Keratinocyte (primary cell): ENCODE measurements around the gene BRI3BP. TPM values are rescaled to one million over a fixed set of nuclear protein-coding genes. Genes with fewer than 3 reads are reported as not detected.

ENCODE experiments used
- DNase-seq: peaks from one replicate; pipeline ENCODE4 v3.0.0-alpha.2; 2011; ENCODE audit warnings: low read depth, missing footprints, low spot score
- FAIRE-seq: peaks from 2 replicates; lab custom pipeline; 2011; peaks lifted over from hg19 to GRCh38; lab: Jason Lieb, UNC
- H2AFZ ChIP-seq: 2 replicates; pipeline ENCODE4 v1.6.0; 2012; ENCODE audit warnings: low read length, control low read depth, inconsistent platforms; ENCODE audit not compliant: control insufficient read depth
- H3K27ac ChIP-seq: 2 replicates; pipeline ENCODE4 v1.5.1; 2011; ENCODE audit warnings: low read length; ENCODE audit not compliant: control insufficient read depth, insufficient read depth
- H3K27me3 ChIP-seq: 3 replicates; pipeline ENCODE4 v1.6.0; 2011; ENCODE audit warnings: low read length; ENCODE audit not compliant: control insufficient read depth, insufficient read depth; ENCODE audit errors: extremely low read depth
- H3K36me3 ChIP-seq, 2 experiments: 2 replicates in 1 of 2; 3 replicates in 1 of 2; pipeline ENCODE4 v1.5.1; 2011; ENCODE audit warnings: low read length in 2 of 2, mild to moderate bottlenecking in 1 of 2; ENCODE audit not compliant: control insufficient read depth in 2 of 2, insufficient read depth in 2 of 2; ENCODE audit errors: extremely low read depth in 1 of 2
- H3K4me1 ChIP-seq: 3 replicates; pipeline ENCODE4 v1.5.1; 2011; ENCODE audit warnings: low read length; ENCODE audit not compliant: control insufficient read depth, insufficient read depth; ENCODE audit errors: extremely low read depth
- H3K4me2 ChIP-seq: 3 replicates; pipeline ENCODE4 v1.6.0; 2011; ENCODE audit warnings: low read depth, low read length; ENCODE audit not compliant: control insufficient read depth, insufficient read depth; ENCODE audit errors: extremely low read depth
- H3K4me3 ChIP-seq, 3 experiments: fragments of 200-600 bp in 1 of 3; sonication (generic) in 1 of 3; 2 replicates in 2 of 3; 3 replicates in 1 of 3; pipeline ENCODE4 v1.5.1; 2011 to 2016; ENCODE audit warnings: low read length in 3 of 3, mild to moderate bottlenecking in 3 of 3, control low read depth in 2 of 3, inconsistent platforms in 1 of 3, low read depth in 1 of 3, mixed read lengths in 1 of 3, mixed run types in 1 of 3, moderate library complexity in 1 of 3; ENCODE audit not compliant: control insufficient read depth in 2 of 3, insufficient read depth in 2 of 3; ENCODE audit errors: extremely low read depth in 1 of 3
- H3K79me2 ChIP-seq: 2 replicates; pipeline ENCODE4 v1.6.0; 2012; ENCODE audit warnings: low read length; ENCODE audit not compliant: control insufficient read depth, insufficient read depth
- H3K9ac ChIP-seq: 3 replicates; pipeline ENCODE4 v1.6.0; 2011; ENCODE audit warnings: low read length; ENCODE audit not compliant: control insufficient read depth, insufficient read depth; ENCODE audit errors: extremely low read depth
- H3K9me1 ChIP-seq: 3 replicates; pipeline ENCODE4 v1.6.0; 2011; ENCODE audit warnings: low read length; ENCODE audit not compliant: control insufficient read depth, insufficient read depth; ENCODE audit errors: extremely low read depth
- H3K9me3 ChIP-seq: 2 replicates; pipeline ENCODE4 v1.5.1; 2012; ENCODE audit warnings: low read depth, low read length; ENCODE audit not compliant: control insufficient read depth
- H4K20me1 ChIP-seq: 3 replicates; pipeline ENCODE4 v1.6.0; 2011; ENCODE audit warnings: low read length; ENCODE audit not compliant: control insufficient read depth, insufficient read depth; ENCODE audit errors: extremely low read depth
- EZH2 ChIP-seq: IDR thresholded peaks from one replicate; pipeline ENCODE4 v1.6.1; 2012; ENCODE audit warnings: inconsistent platforms, mild to moderate bottlenecking, low read length, moderate library complexity
- dilution Hi-C: fragments of 300-500 bp; cut with MboI; formaldehyde crosslinking; loops from one replicate; pipeline ENCODE4 v1.7.0; 2020; ENCODE audit warnings: low sequenced_read_pairs; ENCODE audit not compliant: extremely low pct_ligation_motif_present
- polyA plus RNA-seq, 5 experiments: library from polyadenylated mRNA; depleted of rRNA in 3 of 5; stranded (reverse) in 3 of 5; stranded (forward) in 1 of 5; unstranded in 1 of 5; fragments of >200 nt; gene quantifications; 1 replicate in 1 of 5; 2 replicates in 3 of 5; 3 replicates in 1 of 5; pipeline versions ENCODE4 v1.2.1 to v1.2.3, GENCODE V29; 2011 to 2012; ENCODE audit warnings: missing spikeins in 2 of 5, low read depth in 1 of 5, low replicate concordance in 1 of 5
- TF ChIP-seq, protein P1 (sequence below), 3 experiments: IDR thresholded peaks in 1 of 3; conservative IDR thresholded peaks in 1 of 3; optimal IDR thresholded peaks in 1 of 3; 2 replicates in 2 of 3; 3 replicates in 1 of 3; pipeline versions ENCODE3 to v1.5.1; 2011; ENCODE audit warnings: low read length in 3 of 3, mild to moderate bottlenecking in 3 of 3, moderate library complexity in 2 of 3, control low read depth in 1 of 3, inconsistent platforms in 1 of 3; ENCODE audit not compliant: insufficient read depth in 2 of 3; ENCODE audit errors: extremely low read depth in 1 of 3

Gene BRI3BP
- polyA plus RNA-seq, 1 donor (not counting 4 experiments of a cell fraction or from before 2014, with no cell fraction given) = 11.6 TPM

DNA sequence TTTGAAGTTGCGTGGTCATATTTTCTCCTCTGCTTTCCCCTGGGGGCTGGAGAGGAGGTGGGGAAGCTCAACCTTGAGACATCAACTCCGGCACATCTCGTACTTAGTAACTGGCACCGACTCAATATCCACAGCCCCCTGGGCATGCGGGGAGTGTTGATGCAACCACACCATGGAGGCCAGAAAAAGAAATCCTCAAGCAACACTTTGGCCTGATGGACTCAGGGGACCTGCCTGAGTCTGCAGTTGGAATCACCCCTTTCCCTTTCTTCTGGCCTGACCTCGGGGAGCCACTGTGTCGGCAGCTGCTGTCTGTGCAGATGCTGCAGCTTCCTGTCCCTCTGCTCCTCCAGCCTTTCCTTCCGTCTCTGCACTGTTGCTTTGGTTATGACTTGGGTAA, 60.4 kb downstream of the BRI3BP start:
- dilution Hi-C loops = no loop called here
- FAIRE-seq = no peak
- no peak overlapping the region for H2AFZ ChIP-seq

DNA sequence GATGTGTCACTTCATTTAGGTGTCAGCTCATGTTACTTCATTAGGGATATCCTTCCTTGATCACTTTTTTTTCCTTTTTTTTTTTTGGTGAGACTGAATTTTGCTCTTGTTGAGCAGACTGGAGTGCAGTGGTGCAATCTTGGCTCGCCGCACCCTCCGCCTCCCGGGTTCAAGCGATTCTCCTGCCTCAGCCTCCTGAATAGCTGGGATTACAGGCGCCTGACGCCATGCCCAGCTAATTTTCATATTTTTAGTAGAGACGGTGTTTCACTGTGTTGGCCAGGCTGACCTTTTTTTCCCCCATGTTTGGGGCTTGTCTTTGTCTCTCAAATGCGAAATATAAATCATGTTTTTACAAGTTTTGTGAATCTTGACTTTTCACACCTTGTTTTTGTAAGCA, 62.1 kb downstream of the BRI3BP start:
- no peaks in the 10 kb centered on the region for H3K36me3 ChIP-seq
- no peak for DNase-seq
- H3K27me3 ChIP-seq = no peaks in the 10 kb centered on the region
- H4K20me1 ChIP-seq = no peaks in the 10 kb centered on the region
- dilution Hi-C loops = no loop called here
- H3K27ac ChIP-seq = no peak overlapping the region
- H3K9me3 ChIP-seq = no peaks in the 10 kb centered on the region
- H3K4me2 ChIP-seq = no peak overlapping the region
- no peaks in the 10 kb centered on the region for H3K9me1 ChIP-seq
- no peak overlapping the region for H3K9ac ChIP-seq
- H3K4me1 ChIP-seq = no peaks in the 10 kb centered on the region
- no peak for FAIRE-seq
- H3K79me2 ChIP-seq = no peaks in the 10 kb centered on the region
- TF ChIP-seq, protein P1, sequence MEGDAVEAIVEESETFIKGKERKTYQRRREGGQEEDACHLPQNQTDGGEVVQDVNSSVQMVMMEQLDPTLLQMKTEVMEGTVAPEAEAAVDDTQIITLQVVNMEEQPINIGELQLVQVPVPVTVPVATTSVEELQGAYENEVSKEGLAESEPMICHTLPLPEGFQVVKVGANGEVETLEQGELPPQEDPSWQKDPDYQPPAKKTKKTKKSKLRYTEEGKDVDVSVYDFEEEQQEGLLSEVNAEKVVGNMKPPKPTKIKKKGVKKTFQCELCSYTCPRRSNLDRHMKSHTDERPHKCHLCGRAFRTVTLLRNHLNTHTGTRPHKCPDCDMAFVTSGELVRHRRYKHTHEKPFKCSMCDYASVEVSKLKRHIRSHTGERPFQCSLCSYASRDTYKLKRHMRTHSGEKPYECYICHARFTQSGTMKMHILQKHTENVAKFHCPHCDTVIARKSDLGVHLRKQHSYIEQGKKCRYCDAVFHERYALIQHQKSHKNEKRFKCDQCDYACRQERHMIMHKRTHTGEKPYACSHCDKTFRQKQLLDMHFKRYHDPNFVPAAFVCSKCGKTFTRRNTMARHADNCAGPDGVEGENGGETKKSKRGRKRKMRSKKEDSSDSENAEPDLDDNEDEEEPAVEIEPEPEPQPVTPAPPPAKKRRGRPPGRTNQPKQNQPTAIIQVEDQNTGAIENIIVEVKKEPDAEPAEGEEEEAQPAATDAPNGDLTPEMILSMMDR (optimal IDR thresholded peaks at IDR 0.05 in 1 of 3, IDR thresholded peaks at IDR 0.05 in 1 of 3, conservative IDR thresholded peaks at IDR 0.05 in 1 of 3; ENCODE audit: extremely low read depth in 1 of 3, insufficient read depth in 2 of 3, low read length in 3 of 3) = no peak
- TF ChIP-seq EZH2 = no peak
- no peak overlapping the region for H2AFZ ChIP-seq
- no peak overlapping the region for H3K4me3 ChIP-seq

More for the DNA sequence above, 60.4 kb downstream of the BRI3BP start:
- Histone ChIP-seq H3K9me1 (no peaks in the 10 kb centered on the region), H3K9ac (no peak overlapping the region), H4K20me1 (no peaks in the 10 kb centered on the region), H3K9me3 (no peaks in the 10 kb centered on the region), H3K27ac (no peak overlapping the region), H3K4me3 (no peak overlapping the region), H3K4me1 (no peaks in the 10 kb centered on the region), H3K4me2 (no peak overlapping the region), H3K79me2 (no peaks in the 10 kb centered on the region), H3K36me3 (no peaks in the 10 kb centered on the region), H3K27me3 (no peaks in the 10 kb centered on the region)
- TF ChIP-seq EZH2 = no peak
- TF ChIP-seq, protein P1 (optimal IDR thresholded peaks at IDR 0.05 in 1 of 3, IDR thresholded peaks at IDR 0.05 in 1 of 3, conservative IDR thresholded peaks at IDR 0.05 in 1 of 3; ENCODE audit: extremely low read depth in 1 of 3, insufficient read depth in 2 of 3, low read length in 3 of 3) = no peak
- no peak for DNase-seq
